GM23338 (cell line): Measurements from ENCODE around the gene LYST.
"Not testable (repeated sequence)": the region's sequence is repeated elsewhere in the genome, so short reads cannot be mapped to it uniquely, and the experiment has no call there.

ENCODE experiments used
- CTCF ChIP-seq, 2 experiments: fragments of 200-600 bp in 1 of 2; sonication (generic) in 1 of 2; conservative IDR thresholded peaks; 2 replicates each; pipeline versions ENCODE4 v1.5.1 to v1.6.1; 2016 to 2017; ENCODE audit warnings: antibody characterized with exemption in 2 of 2, low read depth in 2 of 2, mild to moderate bottlenecking in 2 of 2, moderate library complexity in 1 of 2
- EZH2 ChIP-seq: fragments of 200-600 bp; sonication (generic); IDR thresholded peaks from one replicate; pipeline ENCODE4 v1.8.0; 2017; ENCODE audit warnings: antibody characterized with exemption, mild to moderate bottlenecking, low read depth; ENCODE audit not compliant: unreplicated experiment
- EZH2phosphoT487 ChIP-seq: fragments of 200-600 bp; sonication (generic); IDR thresholded peaks from one replicate; pipeline ENCODE4 v1.8.1; 2018; ENCODE audit warnings: antibody characterized with exemption; ENCODE audit not compliant: unreplicated experiment
- JUNB ChIP-seq: IDR thresholded peaks from one replicate; pipeline ENCODE4 v1.6.1; 2016; ENCODE audit warnings: antibody characterized with exemption; ENCODE audit not compliant: unreplicated experiment
- POLR2AphosphoS5 ChIP-seq: IDR thresholded peaks from 2 replicates; pipeline ENCODE4 v1.6.1; 2016; ENCODE audit warnings: antibody characterized with exemption, low read depth
- REST ChIP-seq: IDR thresholded peaks from one replicate; pipeline ENCODE4 v1.6.1; 2018; ENCODE audit warnings: antibody characterized with exemption; ENCODE audit not compliant: unreplicated experiment

GRCh38 chr1:235619149-235619548 lies 247.6 kb downstream of the LYST start:
- TF ChIP-seq JUNB; CTCF (conservative IDR thresholded peaks at IDR 0.05; ENCODE audit: low read depth in 2 of 2); EZH2phosphoT487; EZH2; REST; POLR2AphosphoS5: not testable (repeated sequence)
